ENCODE results near the gene LINC01488. TPM values are rescaled to one million over a fixed set of nuclear protein-coding genes. Genes with fewer than 3 reads are reported as not detected.

LINC01488 gene
- total RNA-seq, 4 donors from 2014 or later = not detected

DNA sequence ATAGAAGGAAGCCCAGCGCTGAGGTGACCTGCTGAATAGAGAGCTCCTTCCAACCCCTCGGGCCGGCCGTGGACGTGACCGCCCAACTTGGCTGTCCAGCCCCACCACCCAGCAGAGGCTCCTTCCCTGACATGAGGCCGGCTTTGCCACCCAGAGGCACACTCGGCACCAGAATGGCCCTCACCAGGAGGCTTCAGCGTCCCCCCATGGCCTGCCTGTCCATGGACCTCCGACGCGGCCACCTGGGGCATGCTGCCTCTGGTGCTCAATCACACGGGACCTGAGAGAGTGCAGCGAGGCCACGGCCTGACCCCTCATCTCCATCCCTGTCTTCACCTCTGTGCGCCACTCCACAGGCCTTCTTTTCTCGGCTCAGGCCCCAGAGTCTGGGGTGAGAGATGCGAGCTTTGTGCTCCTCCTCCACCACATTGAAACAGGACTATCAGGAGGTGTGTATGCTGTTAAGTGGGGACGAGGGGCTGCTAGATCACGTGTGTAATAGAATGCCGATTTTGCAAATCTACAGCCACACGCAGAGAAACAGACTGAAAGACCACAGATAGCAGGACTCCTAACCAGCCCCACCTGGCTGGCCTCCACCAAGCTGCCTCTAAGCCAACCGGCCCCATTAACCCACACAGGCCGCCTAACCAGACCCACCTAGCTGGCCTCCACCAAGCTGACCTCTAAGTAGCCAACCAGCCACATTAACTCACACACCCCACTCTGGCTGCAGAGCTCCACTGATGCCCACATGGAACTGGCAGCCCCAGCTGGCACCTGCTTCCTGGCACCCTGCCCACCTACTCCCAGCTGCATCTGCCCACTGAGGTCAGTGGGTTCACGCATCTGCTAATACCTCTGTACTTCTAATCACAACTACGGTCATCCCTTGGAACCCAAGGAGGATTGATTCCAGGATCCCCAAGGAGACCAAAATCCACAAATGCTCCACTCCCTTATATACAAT is 20.7 kb downstream of the LINC01488 start:
- Histone ChIP-seq H3K9me3 (no peaks in the 10 kb centered on the region), H3K4me1 (peaks cover 0 to 39% (median 3%) of the 10 kb centered on the region in 4 donors), H3K36me3 (no peaks in the 10 kb centered on the region), H3K27ac (no peak overlapping the region), H3K27me3 (no peaks in the 10 kb centered on the region), H3K4me3 (no peak overlapping the region)
- no peak for TF ChIP-seq POLR2A (IDR thresholded peaks at IDR 0.05)
- TF ChIP-seq, protein P1, sequence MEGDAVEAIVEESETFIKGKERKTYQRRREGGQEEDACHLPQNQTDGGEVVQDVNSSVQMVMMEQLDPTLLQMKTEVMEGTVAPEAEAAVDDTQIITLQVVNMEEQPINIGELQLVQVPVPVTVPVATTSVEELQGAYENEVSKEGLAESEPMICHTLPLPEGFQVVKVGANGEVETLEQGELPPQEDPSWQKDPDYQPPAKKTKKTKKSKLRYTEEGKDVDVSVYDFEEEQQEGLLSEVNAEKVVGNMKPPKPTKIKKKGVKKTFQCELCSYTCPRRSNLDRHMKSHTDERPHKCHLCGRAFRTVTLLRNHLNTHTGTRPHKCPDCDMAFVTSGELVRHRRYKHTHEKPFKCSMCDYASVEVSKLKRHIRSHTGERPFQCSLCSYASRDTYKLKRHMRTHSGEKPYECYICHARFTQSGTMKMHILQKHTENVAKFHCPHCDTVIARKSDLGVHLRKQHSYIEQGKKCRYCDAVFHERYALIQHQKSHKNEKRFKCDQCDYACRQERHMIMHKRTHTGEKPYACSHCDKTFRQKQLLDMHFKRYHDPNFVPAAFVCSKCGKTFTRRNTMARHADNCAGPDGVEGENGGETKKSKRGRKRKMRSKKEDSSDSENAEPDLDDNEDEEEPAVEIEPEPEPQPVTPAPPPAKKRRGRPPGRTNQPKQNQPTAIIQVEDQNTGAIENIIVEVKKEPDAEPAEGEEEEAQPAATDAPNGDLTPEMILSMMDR (IDR thresholded peaks at IDR 0.05) = no peak
- peak in 1 of 3 donors; percentile 63 for DNase-seq

DNA sequence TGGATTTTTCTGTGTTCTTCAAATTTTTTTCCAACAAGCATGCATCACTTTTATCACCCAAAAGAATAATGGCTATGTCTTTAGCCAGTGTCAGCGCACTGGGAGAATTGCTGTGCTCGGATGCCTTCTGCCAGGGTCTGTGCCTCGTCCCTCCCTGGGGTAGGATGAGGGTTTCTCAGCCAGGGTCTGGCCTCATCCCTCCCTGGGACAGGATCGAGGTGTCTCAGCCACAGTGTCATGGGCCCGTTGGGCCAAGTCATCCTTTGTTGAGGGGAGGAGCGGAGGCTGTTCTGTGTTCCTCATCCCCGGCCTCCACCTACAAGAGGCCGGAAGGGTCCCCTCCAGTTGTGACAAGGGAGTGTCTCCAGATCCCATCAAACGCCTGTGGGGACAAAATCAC is 22.7 kb downstream of the LINC01488 start:
- H3K27me3 ChIP-seq = no peaks in the 10 kb centered on the region
- no peak for TF ChIP-seq POLR2A (IDR thresholded peaks at IDR 0.05)
- TF ChIP-seq, protein P1 (IDR thresholded peaks at IDR 0.05) = no peak
- no peaks in the 10 kb centered on the region for H3K9me3 ChIP-seq
- H3K4me1 ChIP-seq = peaks cover 0 to 29% (median 3%) of the 10 kb centered on the region in 4 donors
- DNase-seq = no peak
- H3K27ac ChIP-seq = peak overlapping the region in 1 of 4 donors; percentile 89
- no peaks in the 10 kb centered on the region for H3K36me3 ChIP-seq
- no peak overlapping the region for H3K4me3 ChIP-seq

DNA sequence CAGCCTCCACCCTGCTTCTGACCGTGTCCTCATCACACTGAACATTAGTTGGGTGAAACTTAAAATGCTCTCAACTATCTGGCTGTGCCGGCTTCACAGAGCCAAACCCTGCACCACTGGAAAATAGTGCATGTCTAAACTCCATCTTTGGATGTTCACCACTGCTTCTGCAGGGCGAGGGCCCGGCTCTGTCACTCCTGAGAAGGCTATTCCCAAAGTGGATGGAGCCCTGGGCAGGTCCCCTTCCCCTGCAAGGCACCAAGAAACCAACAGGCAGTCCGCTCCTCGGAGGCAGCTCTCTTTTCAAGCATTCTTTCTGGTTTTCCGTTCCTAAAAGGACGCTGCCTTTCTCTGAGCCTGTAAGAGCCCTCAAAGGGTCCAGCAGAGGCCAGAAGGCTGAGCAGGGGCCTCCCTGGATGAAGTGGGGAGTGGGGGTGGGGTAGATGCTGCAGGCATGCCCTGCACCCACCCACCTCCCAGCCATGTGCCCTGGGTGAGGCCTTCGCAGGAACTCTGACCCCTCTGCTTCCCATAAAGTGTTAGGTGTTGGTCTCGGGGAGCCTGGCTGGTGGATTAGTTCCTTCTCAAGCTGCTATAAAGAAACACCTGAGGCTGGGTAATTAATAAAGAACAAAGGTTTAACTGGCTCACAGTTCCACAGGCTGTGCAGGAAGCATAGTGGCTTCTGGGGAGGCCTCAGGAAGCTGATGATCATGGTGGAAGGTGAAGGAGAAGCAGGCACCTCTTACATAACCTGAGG is 23.3 kb downstream of the LINC01488 start:
- TF ChIP-seq POLR2A (IDR thresholded peaks at IDR 0.05) = no peak
- TF ChIP-seq, protein P1 (IDR thresholded peaks at IDR 0.05) = no peak
- no peaks in the 10 kb centered on the region for H3K27me3 ChIP-seq
- H3K4me1 ChIP-seq = peaks cover 0 to 23% (median 3%) of the 10 kb centered on the region in 4 donors
- no peaks in the 10 kb centered on the region for H3K36me3 ChIP-seq
- no peaks in the 10 kb centered on the region for H3K9me3 ChIP-seq
- peak overlapping the region in 3 of 4 donors; percentile 17 to 89 (median 59) for H3K27ac ChIP-seq
- peak in 2 of 3 donors; percentile 74 to 75 for DNase-seq
- no peak overlapping the region for H3K4me3 ChIP-seq

DNA sequence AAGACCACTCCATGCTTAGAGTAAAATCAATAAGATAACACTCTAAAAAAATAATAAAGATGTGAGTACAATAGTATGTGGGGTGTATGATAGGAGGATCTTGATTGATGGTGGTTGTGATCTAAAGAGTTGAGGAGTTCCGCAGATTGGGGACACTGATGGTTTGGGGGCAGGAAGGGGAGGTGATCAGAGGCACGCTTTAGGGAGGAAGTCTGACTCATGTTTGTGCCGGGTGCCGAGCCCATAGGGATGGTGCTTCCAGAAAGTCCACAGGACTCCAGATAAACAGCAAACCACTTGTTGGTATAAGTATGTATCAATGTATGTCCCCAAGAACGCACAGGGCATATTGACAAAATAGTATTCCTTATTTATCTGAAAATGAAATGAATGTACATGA is 27.5 kb downstream of the LINC01488 start:
- DNase-seq = no peak

DNA sequence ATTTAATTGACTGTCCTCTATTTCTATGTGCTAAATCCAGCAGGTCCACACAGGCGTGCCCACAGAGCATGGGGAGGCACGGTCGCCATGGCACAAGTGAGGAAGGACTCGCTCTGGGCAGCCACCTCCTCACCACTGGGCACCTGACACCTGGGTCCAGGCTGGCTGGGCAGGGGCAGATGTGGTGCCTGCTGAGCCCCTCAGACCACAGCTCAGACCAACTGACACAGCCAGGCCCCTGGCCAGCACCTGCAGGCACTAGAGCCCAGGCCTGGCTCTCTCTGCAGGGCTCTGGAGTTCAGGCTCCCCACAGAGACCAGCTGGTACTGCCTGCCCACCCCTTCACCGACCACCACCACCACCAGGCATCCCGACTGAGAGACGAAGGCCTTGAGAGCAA is 27.9 kb downstream of the LINC01488 start:
- no peak overlapping the region for H3K4me3 ChIP-seq
- H3K4me1 ChIP-seq = peaks cover 0 to 9% (median 2%) of the 10 kb centered on the region in 4 donors
- H3K27me3 ChIP-seq = no peaks in the 10 kb centered on the region
- no peak overlapping the region for H3K27ac ChIP-seq
- no peaks in the 10 kb centered on the region for H3K9me3 ChIP-seq
- no peaks in the 10 kb centered on the region for H3K36me3 ChIP-seq
- peak in 1 of 3 donors; percentile 42 for DNase-seq
- TF ChIP-seq, protein P1 (IDR thresholded peaks at IDR 0.05) = no peak
- no peak for TF ChIP-seq POLR2A (IDR thresholded peaks at IDR 0.05)

More for the DNA sequence above, 27.5 kb downstream of the LINC01488 start:
- Histone ChIP-seq H3K4me3 (no peak overlapping the region), H3K27me3 (no peaks in the 10 kb centered on the region), H3K27ac (no peak overlapping the region), H3K36me3 (no peaks in the 10 kb centered on the region), H3K4me1 (peaks cover 0 to 10% (median 2%) of the 10 kb centered on the region in 4 donors), H3K9me3 (no peaks in the 10 kb centered on the region)
- no peak for TF ChIP-seq POLR2A (IDR thresholded peaks at IDR 0.05)
- TF ChIP-seq, protein P1 (IDR thresholded peaks at IDR 0.05) = no peak

Measured in Peyer's patch (tissue), 4 donors.